GM12801 (cell line): Measurements from ENCODE around the gene HEG1.

Experiments
- CTCF ChIP-seq: IDR thresholded peaks from one replicate; pipeline ENCODE4 v1.5.1; 2011; ENCODE audit warnings: control low read depth; ENCODE audit not compliant: insufficient read length; ENCODE audit errors: extremely low read depth

The HEG1 gene, protein sequence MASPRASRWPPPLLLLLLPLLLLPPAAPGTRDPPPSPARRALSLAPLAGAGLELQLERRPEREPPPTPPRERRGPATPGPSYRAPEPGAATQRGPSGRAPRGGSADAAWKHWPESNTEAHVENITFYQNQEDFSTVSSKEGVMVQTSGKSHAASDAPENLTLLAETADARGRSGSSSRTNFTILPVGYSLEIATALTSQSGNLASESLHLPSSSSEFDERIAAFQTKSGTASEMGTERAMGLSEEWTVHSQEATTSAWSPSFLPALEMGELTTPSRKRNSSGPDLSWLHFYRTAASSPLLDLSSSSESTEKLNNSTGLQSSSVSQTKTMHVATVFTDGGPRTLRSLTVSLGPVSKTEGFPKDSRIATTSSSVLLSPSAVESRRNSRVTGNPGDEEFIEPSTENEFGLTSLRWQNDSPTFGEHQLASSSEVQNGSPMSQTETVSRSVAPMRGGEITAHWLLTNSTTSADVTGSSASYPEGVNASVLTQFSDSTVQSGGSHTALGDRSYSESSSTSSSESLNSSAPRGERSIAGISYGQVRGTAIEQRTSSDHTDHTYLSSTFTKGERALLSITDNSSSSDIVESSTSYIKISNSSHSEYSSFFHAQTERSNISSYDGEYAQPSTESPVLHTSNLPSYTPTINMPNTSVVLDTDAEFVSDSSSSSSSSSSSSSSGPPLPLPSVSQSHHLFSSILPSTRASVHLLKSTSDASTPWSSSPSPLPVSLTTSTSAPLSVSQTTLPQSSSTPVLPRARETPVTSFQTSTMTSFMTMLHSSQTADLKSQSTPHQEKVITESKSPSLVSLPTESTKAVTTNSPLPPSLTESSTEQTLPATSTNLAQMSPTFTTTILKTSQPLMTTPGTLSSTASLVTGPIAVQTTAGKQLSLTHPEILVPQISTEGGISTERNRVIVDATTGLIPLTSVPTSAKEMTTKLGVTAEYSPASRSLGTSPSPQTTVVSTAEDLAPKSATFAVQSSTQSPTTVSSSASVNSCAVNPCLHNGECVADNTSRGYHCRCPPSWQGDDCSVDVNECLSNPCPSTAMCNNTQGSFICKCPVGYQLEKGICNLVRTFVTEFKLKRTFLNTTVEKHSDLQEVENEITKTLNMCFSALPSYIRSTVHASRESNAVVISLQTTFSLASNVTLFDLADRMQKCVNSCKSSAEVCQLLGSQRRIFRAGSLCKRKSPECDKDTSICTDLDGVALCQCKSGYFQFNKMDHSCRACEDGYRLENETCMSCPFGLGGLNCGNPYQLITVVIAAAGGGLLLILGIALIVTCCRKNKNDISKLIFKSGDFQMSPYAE (N-terminal part only)

DNA sequence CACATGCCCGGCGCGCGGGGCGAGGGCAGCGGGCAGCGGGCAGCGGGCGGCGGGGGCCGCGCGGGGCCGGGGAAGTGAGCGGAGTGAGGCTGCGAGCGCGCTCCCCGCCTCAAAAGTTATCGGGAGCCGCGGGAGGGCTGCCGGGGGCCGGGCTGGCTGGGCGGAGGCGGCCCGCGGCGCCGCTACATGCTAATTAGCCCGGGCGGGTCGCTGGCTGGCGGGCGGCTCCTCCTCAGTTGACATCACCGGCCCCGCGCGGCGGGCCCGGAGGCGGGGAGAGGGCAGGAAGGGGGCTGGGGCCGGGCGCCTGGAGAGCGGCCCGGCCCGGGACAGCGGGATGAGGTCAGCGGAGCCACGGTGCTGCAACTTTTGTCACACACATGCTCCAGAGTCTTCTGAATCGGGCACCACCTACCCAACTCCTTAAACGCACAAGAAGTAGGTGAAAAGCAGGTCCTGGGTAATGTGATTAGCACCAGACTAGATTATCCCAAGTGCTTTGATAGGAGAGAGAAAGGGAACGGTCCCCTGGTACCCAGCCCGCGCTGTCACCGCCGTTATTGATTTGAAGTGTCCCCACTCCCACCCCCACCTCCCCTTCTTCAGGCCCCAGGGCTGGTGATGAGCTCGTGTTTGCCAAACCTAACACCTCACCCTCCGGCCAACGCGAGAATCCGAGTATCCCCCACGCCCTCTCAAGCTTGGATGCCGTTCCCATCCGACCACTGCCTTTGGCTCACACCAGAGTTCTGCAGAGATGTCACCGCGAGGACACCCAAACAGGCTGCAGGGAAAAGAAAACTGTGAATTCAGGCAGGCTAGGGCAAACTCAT lies at the start of gene HEG1:
Gene HEG1, minus strand, starts transcription at position 85 of the 833 bp plus-strand sequence. CDS start 107 bp downstream, outside the sequence.
- no peak for TF ChIP-seq CTCF

DNA sequence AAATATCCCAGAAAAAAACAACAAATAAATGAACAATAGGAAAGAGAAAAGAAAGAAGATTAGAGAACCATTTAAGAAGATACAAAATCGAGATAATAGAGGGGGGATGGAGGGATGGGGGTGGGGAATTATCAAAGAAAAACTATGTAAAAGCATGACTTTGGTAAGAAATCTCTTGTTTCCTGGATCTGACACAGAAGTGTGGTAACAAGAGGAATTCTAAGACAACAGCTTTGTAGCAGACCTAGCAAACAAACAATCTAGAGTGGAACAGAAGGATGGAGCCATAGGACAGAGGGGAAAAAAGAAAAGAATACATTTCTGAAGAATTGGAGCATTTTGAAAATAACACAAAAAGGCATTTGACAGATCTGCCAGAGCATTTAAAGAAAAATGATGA lies 49.3 kb upstream of the HEG1 start:
- TF ChIP-seq CTCF, result no peak

DNA sequence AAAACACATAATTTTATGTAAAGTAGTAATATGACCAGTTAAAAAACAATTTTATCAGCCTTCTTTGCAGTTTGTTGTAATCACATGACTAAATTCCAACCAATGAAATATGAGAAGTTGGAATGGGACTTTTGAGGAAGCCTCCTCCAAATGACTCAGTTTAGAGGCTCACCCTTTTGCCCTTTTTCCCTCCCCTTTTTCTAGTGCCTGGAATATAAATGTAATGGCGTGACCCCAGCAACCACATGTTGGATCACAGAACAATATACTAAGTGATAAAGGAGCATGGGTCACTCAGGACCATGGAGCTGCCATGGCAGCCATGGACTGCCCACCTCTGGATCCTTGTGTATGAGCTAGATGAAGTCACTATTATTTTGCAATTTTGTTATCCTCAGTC lies 48.8 kb upstream of the HEG1 start:
- no peak for TF ChIP-seq CTCF

DNA sequence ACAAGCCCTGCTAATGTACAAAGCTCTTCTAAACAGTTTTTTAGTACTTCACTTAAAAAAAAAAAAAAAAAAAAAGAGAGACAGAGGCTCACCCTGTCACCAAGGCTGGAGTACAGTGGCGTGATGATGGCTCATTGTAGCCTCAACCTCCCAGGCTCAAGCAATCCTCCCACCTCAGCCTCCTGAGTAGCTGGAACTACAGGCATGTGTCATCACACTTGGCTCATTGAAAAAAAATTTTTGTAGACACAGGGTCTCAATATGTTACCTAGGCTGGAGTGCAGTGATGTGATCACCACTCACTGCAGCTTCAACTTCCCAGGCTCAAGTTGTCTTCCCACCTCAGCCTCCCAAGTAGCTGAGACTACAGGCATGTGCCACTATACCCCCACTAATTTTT lies 47.6 kb upstream of the HEG1 start:
- no peak for TF ChIP-seq CTCF

DNA sequence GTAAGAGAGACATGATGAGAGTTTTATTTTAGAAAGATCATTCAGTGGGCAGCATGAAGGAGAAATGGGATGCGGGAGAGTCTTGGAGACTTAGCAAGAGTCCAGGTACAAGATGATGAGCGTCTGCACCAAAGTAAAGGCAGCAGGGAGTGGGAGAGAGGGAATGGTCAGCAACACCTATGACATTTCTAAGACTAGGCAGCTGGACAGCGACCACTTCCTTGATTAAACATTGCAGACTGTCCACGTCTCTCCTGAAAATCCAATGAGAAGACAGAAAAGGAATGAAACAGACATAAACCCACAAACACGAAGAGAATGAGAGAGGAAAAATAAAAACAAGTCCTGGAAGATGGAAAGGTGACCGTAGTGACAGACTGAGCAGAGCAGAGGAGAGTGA lies 46.7 kb upstream of the HEG1 start:
- no peak for TF ChIP-seq CTCF

DNA sequence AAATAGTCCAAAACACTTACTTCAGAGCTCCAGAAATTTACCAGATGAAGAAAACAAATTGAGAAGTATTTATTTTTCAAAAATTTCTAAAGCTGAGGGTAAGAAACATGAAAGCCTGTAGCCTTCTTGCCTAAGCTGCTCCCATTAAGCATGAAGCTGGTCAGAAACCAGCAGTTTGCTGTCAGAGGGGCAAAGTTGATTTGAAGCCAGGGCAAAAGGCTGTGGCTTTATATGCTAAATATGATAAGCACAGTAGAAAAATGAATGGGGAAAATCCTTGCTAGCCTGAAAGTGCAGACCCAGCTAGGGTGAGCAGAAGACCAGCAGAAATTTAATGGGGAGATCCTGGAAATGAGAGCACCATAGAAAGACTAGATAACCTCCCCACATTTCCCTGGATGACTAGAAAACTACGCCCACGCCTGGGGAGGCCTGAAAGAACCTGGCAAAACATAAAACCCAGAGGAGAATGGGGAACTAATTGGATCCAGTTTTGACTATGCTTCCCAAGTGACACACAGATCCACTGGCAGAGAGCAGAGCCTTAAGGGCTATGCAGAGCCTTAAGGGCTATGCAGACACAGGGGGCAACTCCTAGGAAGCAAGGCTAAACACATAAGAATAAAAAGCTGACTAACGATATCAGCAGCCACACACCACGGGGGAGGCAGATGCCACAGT lies 43.0 kb upstream of the HEG1 start:
- no peak for TF ChIP-seq CTCF
